Gastroesophageal sphincter (tissue), 4 donors: ENCODE data around the gene CHSY3. TPM values are rescaled to one million over a fixed set of nuclear protein-coding genes. Genes with fewer than 3 reads are reported as not detected.

ENCODE experiments used
- ATAC-seq: fragments of 150-250 bp; one replicate; pipeline ENCODE4 v1.9.1; 2016; ENCODE audit warnings: mild to moderate bottlenecking, moderate library complexity
- H3K27ac ChIP-seq, 4 donors: fragments of 200-600 bp; sonication (generic) in 3 of 4; 1 replicate in 3 of 4; 2 replicates in 1 of 4; pipeline ENCODE4 v1.5.1; 2016 to 2019
- H3K27me3 ChIP-seq: fragments of 200-600 bp; sonication (generic); one replicate; pipeline ENCODE4 v1.5.1; 2019
- H3K36me3 ChIP-seq, 2 donors: fragments of 200-600 bp; sonication (generic); one replicate each; pipeline ENCODE4 v1.5.1; 2019; ENCODE audit warnings: control low read depth in 1 of 2
- H3K4me1 ChIP-seq, 3 donors: fragments of 200-600 bp; sonication (generic); 1 replicate in 2 of 3; 2 replicates in 1 of 3; pipeline ENCODE4 v1.5.1; 2016 to 2019; ENCODE audit warnings: control low read depth in 2 of 3
- H3K4me3 ChIP-seq, 2 donors: fragments of 200-600 bp; sonication (generic); one replicate each; pipeline ENCODE4 v1.5.1; 2019; ENCODE audit warnings: mild to moderate bottlenecking in 1 of 2, moderate library complexity in 1 of 2
- H3K9me3 ChIP-seq, 3 donors: fragments of 200-600 bp; sonication (generic); one replicate each; pipeline ENCODE4 v1.5.1; 2017 to 2019; ENCODE audit warnings: control low read depth in 2 of 3
- EP300 ChIP-seq: sonication (generic); formaldehyde crosslinking; IDR thresholded peaks from one replicate; pipeline ENCODE4 v1.6.1; 2017; ENCODE audit warnings: antibody characterized with exemption, mild to moderate bottlenecking
- POLR2A ChIP-seq, 2 donors: fragments of 450-650 bp; IDR thresholded peaks; one replicate each; pipeline ENCODE4 v1.6.1; 2017; ENCODE audit warnings: antibody characterized with exemption in 2 of 2, mild to moderate bottlenecking in 2 of 2, moderate library complexity in 1 of 2
- POLR2AphosphoS5 ChIP-seq: sonication (generic); formaldehyde crosslinking; IDR thresholded peaks from one replicate; pipeline ENCODE4 v1.6.1; 2017; ENCODE audit warnings: antibody characterized with exemption
- WGBS, 2 donors: methylation state at CpG; one replicate each; pipeline ENCODE4 v1.1.5; 2018; ENCODE audit warnings: low coverage in 1 of 2; 5-methylcytosine and 5-hydroxymethylcytosine counted together
- total RNA-seq, 4 donors: library from RNA; depleted of rRNA; stranded (reverse); fragments of >200 nt; gene quantifications; one replicate each; pipeline ENCODE4 v1.1.0, GENCODE V29; 2016
- TF ChIP-seq, protein P1 (sequence below), 4 experiments: fragments of 200-600 bp in 2 of 4; fragments of 450-650 bp in 2 of 4; sonication (generic) in 1 of 4; IDR thresholded peaks; one replicate each; pipeline ENCODE4 v1.5.1; 2017 to 2019; ENCODE audit warnings: antibody characterized with exemption in 4 of 4, mild to moderate bottlenecking in 2 of 4, moderate library complexity in 2 of 4

CHSY3 gene
- total RNA-seq, 4 donors from 2014 or later, result 0.78 to 3.4 (median 2.8) TPM

DNA sequence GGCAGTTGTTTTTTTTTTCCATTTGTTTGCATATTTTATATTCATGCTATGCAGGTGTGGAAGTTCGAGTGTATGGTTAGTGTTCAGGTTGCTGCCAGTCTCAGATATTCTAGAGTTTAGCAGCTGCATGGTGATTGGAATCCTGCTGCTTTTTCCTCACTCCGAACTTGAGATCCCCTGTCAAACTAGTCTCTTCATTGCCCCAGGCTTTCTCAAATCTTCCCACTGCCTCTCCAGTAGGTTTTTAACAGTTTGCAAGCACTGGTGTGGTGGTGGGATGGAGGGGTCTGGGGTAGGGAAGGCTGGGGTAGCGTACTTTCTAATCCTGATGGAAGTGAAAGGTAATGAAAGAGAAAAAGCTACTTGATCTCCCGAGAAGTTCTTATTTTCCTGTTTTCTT is 112.9 kb downstream of the CHSY3 start:
- Histone ChIP-seq H3K4me3 (no peak overlapping the region), H3K4me1 (no peaks in the 10 kb centered on the region), H3K9me3 (peaks cover 0 to 22% (median 0%) of the 10 kb centered on the region in 3 donors), H3K36me3 (no peaks in the 10 kb centered on the region), H3K27ac (no peak overlapping the region), H3K27me3 (no peaks in the 10 kb centered on the region)
- ATAC-seq, result no peak
- TF ChIP-seq, protein P1, sequence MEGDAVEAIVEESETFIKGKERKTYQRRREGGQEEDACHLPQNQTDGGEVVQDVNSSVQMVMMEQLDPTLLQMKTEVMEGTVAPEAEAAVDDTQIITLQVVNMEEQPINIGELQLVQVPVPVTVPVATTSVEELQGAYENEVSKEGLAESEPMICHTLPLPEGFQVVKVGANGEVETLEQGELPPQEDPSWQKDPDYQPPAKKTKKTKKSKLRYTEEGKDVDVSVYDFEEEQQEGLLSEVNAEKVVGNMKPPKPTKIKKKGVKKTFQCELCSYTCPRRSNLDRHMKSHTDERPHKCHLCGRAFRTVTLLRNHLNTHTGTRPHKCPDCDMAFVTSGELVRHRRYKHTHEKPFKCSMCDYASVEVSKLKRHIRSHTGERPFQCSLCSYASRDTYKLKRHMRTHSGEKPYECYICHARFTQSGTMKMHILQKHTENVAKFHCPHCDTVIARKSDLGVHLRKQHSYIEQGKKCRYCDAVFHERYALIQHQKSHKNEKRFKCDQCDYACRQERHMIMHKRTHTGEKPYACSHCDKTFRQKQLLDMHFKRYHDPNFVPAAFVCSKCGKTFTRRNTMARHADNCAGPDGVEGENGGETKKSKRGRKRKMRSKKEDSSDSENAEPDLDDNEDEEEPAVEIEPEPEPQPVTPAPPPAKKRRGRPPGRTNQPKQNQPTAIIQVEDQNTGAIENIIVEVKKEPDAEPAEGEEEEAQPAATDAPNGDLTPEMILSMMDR (IDR thresholded peaks at IDR 0.05), result no peak
- no peak for TF ChIP-seq POLR2AphosphoS5
- no peak for TF ChIP-seq POLR2A (IDR thresholded peaks at IDR 0.05)
- no peak for TF ChIP-seq EP300
- 66 to 75% methylated on average over 3 to 4 of the region's 4 CpGs for WGBS, 2 donors

DNA sequence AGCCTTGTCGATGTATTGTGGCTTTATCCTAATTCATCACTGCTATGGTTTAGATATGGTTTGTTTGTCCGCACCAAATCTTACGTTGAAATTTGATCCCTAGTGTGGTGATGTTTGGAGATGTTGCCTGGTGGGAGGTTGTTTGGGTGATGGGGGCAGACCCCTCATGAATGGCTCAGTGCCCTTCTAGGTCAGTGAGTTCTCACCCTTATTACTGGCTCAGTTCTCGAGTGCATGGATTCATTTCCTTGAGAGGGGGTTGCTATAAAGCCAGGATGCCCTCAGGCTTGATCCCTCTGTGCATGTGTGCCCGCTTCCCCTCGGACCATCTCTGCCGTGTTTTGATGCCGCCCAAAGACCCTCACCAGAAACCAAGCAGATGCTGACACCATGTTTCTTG is 114.4 kb downstream of the CHSY3 start:
- no peak for ATAC-seq
- WGBS, 2 donors, result 66 to 81% methylated on average over 2 to 4 of the region's 8 CpGs
- no peaks in the 10 kb centered on the region for H3K27me3 ChIP-seq
- H3K4me1 ChIP-seq, result no peaks in the 10 kb centered on the region
- no peak overlapping the region for H3K4me3 ChIP-seq
- peaks cover 0 to 14% (median 0%) of the 10 kb centered on the region in 3 donors for H3K9me3 ChIP-seq
- H3K27ac ChIP-seq, result no peak overlapping the region
- TF ChIP-seq, protein P1 (IDR thresholded peaks at IDR 0.05), result no peak
- no peak for TF ChIP-seq POLR2A (IDR thresholded peaks at IDR 0.05)
- TF ChIP-seq POLR2AphosphoS5, result no peak
- no peak for TF ChIP-seq EP300
- H3K36me3 ChIP-seq, result no peaks in the 10 kb centered on the region

DNA sequence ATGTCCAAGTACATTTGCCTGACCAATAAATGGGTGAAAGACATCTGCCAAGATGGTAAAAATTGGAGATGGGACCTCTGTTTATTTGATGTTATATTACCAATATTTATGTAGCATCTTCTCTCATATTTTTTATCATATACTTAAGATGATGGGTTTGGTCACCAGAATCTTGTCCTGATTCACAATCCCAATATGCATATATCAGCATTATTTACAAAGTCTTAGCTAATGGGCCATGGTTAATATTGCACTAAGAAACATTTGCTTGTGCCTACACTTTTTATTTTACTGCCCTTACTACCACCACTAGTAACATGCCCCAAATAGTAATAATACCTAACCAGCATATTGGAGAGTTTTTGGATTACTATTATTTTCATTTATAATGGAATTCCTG is 116.7 kb downstream of the CHSY3 start:
- no peaks in the 10 kb centered on the region for H3K27me3 ChIP-seq
- no peaks in the 10 kb centered on the region for H3K9me3 ChIP-seq
- no peaks in the 10 kb centered on the region for H3K4me1 ChIP-seq
- H3K27ac ChIP-seq, result no peak overlapping the region
- ATAC-seq, result no peak
- TF ChIP-seq EP300 (no peak), POLR2A (IDR thresholded peaks at IDR 0.05) (no peak), POLR2AphosphoS5 (no peak)
- TF ChIP-seq, protein P1 (IDR thresholded peaks at IDR 0.05), result no peak
- no peak overlapping the region for H3K4me3 ChIP-seq
- H3K36me3 ChIP-seq, result no peaks in the 10 kb centered on the region

DNA sequence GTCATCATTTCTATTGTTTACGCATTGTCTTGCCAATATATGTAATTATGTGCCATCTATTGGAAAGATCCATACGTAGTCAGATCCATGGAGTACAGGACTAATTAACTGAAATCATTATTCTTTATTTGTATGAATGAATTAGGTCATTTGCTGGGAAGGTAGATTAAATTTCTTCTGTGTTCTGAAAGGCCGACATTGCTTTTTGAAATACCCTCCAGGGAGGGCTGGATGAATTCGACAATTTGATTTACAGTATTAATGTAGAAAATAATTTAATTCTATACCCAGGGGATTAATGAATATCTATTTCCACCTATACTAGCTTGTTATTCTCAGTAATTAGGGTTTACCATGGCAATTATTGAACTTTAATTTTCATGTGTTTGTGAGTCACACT is 117.6 kb downstream of the CHSY3 start:
- H3K27ac ChIP-seq, result no peak overlapping the region
- no peaks in the 10 kb centered on the region for H3K36me3 ChIP-seq
- ATAC-seq, result no peak
- H3K4me3 ChIP-seq, result no peak overlapping the region
- no peaks in the 10 kb centered on the region for H3K9me3 ChIP-seq
- 96 to 100% methylated on average over 4 of the region's 4 CpGs for WGBS, 2 donors
- H3K4me1 ChIP-seq, result no peaks in the 10 kb centered on the region
- H3K27me3 ChIP-seq, result no peaks in the 10 kb centered on the region
- TF ChIP-seq POLR2AphosphoS5 (no peak), POLR2A (IDR thresholded peaks at IDR 0.05) (no peak), EP300 (no peak)
- TF ChIP-seq, protein P1 (IDR thresholded peaks at IDR 0.05), result no peak

DNA sequence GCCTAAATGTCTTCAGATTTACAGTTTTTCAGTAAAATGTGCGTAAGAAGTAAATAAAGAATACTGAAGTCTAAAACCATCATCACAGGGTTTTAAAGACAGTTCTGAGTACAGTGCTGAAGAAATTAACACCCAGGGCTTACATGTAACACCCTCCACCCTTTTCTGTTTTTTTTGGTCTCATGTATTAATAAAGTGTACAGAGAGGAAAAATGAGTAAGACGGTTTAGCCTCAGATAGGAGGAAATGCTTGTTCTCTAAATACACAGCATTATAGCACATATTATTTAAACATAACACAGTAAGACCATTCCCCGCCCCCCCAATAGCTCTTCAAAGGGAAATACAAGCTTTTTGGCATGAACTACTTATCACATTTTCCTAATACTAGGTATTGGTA is 119.3 kb downstream of the CHSY3 start:
- Histone ChIP-seq H3K27me3 (no peaks in the 10 kb centered on the region), H3K9me3 (no peaks in the 10 kb centered on the region), H3K4me3 (no peak overlapping the region), H3K4me1 (no peaks in the 10 kb centered on the region), H3K36me3 (no peaks in the 10 kb centered on the region), H3K27ac (no peak overlapping the region)
- TF ChIP-seq POLR2AphosphoS5, result no peak
- TF ChIP-seq EP300, result no peak
- no peak for TF ChIP-seq POLR2A (IDR thresholded peaks at IDR 0.05)
- TF ChIP-seq, protein P1 (IDR thresholded peaks at IDR 0.05), result no peak
- no peak for ATAC-seq
- 82 to 88% methylated on average over 3 of the region's 3 CpGs for WGBS, 2 donors
